ENCODE results near the gene SLIT3.
"Not testable (repeated sequence)": the region's sequence is repeated elsewhere in the genome, so short reads cannot be mapped to it uniquely, and the experiment has no call there.

SLIT3 gene

DNA sequence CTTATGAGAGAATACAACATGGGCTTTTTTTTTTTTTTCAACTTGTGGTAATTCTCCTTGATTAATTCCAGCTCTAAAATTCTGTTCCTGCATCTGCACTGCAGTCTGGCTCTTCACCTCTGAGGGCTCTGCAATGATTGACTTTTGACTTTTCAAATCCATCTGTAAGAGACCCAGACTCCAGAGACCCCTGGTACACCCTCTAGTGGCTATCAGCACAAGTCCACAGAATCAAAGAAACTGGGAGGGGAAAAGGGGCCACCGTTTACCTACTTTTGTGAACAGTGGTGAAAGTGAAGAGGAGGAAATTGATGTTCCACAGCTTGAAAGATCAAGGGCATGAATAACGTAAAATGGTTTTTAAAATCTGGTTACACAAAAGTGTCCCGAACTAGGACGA is 151.6 kb downstream of the SLIT3 start:
- DNase-seq (ENCODE audit: low read depth in 1 of 2, low spot score in 1 of 2) = no peak

GRCh38 chr5:169148138-169148740 is 152.7 kb downstream of the SLIT3 start:
- DNase-seq (ENCODE audit: low read depth in 1 of 2, low spot score in 1 of 2) = no peak

DNA sequence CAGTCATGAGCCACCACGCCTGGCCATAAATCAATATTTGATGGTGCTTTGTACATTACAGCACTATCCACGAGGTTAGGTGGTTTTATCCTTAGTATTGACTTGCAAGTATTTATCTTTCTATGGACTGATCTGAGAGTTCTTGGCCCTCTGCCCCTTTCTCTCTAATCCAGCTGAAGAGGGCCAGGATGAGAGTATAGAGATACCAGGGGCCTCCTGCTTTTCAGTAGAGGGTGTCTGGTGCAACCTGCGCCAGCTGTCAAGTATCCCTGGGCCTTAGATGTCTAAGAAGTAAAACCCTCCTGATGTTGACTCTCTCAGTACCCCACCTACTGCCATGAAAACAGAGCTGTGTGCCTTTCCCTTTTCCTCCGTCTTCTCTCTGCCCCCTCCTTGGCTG is 153.4 kb downstream of the SLIT3 start:
- no peak for DNase-seq (ENCODE audit: low read depth in 1 of 2, low spot score in 1 of 2)

DNA sequence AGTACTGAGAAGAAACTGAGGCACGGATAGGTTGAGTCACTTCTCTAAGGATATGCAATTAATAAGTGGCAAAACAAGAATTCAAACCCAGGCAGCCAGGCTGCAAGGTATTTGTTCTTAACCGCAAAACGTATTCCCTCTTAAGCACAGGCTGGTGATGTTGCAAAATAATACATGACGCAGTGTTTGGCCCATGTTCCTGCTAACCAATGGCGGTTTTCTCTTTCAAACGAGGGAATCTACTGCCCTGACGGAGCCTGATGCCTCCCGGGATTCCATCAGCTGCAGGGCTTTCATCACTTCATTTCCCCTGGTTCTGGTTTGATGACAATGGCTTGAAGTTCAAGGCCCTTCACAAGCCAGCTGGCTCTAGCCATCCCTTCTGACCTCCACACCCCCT is 154.8 kb downstream of the SLIT3 start:
- DNase-seq (ENCODE audit: low read depth in 1 of 2, low spot score in 1 of 2) = no peak

DNA sequence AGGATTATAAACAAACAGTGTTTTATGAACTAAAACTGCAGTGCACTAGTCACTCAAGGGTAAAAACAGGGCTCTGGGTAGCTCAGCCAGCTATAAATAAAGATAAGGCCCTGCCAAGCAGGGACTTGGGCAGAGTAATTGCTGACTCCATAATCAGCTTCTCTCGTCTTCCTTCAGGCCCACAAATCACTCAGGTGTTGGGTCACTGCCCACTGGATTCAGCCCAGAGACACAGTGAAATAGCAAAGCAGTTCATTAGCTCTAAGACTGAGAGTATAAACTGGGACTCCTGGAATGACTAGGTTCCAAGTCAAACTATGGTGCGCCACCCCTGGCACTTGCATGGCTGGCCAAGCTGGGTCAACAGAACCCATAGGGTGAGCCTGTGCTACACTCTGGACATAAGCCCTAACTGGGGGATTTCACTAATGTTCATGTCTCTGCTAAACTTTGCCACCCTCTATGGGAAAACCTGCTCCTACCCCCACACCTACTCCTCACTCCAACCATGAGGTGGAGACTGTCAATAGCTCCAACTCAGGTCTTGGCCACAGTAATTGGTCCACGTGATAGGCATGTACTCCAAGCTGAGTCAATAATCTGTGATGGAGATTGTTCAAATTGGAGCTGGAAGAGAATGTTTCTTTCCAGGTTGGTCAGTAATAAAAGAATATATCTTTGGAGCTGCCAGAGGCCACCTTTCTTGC is 158.5 kb downstream of the SLIT3 start:
- DNase-seq (ENCODE audit: low read depth in 1 of 2, low spot score in 1 of 2) = no peak

DNA sequence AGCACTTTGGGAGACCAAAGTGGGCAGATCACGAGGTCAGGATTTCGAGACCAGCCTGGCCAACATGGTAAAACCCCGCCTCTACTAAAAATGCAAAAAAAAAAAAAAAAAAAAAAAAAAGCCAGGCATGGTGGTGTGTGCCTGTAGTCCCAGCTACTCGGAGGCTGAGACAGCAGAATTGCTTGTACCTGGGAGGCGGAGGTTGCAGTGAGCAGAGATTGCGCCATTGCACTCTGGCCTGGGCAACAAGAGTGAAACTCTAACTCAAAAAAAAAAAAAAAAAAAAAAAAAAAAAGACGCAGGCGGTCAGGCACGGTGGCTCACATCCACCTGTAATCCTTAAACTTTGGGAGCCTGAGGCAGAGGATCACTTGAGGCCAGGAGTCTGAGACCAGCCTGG is 160.7 kb downstream of the SLIT3 start:
- DNase-seq (ENCODE audit: low read depth in 1 of 2, low spot score in 1 of 2) = not testable (repeated sequence)

- DNase-seq (ENCODE audit: low read depth in 1 of 2, low spot score in 1 of 2) = no peak
Measured at GRCh38 chr5:169139480-169140050, 161.4 kb downstream of the SLIT3 start.

DNA sequence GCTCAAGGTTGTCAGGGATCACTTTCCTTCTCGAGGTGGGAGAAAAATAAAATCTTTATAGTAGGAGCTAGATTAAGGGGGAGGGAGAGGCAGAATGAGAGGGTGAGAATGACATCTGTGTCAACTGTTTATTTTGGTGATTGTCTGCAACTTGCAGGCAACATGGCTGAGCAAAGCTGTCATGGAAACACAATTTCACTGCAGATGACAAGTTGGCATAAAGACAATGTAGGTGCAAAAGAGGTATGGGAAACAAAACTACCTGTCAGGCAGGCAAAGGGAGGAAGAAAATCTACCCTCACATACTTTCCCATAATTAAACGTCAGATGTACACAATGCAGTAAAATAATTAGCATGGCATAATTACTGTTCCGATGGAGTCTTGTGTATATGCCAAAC is 167.4 kb downstream of the SLIT3 start:
- DNase-seq (ENCODE audit: low read depth in 1 of 2, low spot score in 1 of 2) = no peak

DNA sequence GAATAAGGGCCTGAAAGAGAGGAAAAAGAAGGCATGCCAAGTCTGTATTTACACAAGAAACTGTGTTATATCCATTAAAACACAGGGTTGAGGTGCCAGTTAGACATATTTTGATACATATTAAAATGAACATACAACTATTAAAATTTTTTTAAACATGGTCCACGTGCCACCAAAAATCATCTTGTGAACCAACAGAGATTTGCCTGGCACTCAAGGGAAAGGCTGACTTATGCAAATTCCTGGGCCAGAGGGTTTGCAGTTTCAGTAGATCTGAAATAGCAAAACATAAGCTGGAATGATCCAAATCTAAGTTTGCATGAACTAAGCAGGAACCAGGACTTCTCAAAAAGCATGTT is 168.7 kb downstream of the SLIT3 start:
- no peak for DNase-seq (ENCODE audit: low read depth in 1 of 2, low spot score in 1 of 2)

DNA sequence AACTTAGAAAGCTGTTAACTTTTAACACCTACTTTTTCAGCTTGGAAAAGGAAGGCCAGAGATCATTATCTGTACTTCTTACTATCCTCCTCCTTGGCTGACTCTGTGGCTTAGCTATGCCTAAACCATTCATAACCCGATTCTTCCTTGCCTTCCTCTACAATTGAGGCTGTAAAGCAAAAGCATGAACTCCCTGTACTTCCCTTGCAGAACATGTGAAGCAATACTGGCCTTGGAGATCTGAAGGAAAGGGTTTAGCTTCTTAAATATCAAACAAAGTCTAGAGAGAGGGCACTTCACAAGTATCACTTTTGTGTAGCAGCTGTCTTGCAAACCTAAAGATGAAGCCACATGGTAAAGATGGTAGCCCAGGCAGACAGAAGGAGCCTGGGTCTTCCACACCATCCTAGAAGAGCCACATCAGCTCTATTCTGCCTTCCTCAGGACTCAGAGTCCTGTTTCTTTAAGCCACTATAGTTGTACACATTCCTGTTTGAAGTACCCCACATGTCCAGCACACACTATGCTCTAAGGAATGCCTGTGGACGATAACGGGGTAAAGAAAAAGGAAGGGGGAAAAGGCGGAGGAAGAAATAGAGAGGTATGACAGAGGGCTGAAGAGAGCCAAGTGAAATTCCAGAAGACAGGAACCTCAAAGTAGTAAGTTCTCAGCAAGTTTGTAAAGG is 169.2 kb downstream of the SLIT3 start:
- no peak for DNase-seq (ENCODE audit: low read depth in 1 of 2, low spot score in 1 of 2)

DNA sequence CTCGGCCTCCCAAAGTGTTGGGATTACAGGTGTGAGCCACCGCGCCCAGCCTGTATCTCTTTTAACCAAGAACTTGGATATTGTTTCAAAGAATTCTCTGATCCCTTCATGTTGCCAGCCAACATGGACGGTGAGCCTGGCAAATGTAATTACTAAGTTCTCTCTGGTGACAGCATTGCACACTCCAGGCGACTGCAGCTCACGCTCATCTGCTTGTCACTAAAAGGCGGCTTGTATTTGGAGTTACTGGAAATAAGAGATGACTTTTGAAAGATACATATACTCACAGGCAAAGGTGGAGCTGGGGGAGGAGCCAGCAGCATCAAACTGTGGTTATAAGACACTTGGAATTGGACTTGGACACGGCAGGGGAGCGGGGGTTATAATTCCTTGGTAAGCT is 172.3 kb downstream of the SLIT3 start:
- DNase-seq (ENCODE audit: low read depth in 1 of 2, low spot score in 1 of 2) = no peak

GRCh38 chr5:169127431-169127830 is 173.5 kb downstream of the SLIT3 start:
- no peak for DNase-seq (ENCODE audit: low read depth in 1 of 2, low spot score in 1 of 2)

- no peak for DNase-seq (ENCODE audit: low read depth in 1 of 2, low spot score in 1 of 2)
Measured at GRCh38 chr5:169126481-169127021, 174.4 kb downstream of the SLIT3 start.

- DNase-seq (ENCODE audit: low read depth in 1 of 2, low spot score in 1 of 2) = no peak
Measured at GRCh38 chr5:169125571-169125970, 175.4 kb downstream of the SLIT3 start.

DNA sequence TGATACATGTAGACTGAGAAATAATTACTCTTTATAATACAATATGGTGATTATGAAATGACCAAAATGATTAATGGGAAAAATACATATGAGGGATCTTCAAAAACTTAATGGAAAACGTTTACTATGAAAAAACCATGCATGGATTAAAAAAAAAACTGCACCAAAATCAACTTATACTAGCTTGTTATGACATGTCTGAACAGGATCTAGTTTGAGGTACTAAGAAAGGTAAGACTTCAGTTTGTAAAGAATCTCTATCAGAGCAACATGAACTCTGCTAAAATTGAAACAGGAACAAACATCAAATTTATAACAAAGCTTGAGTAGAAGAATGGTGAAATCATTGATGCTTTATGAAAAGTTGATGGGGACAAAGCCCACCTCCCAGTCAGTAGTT is 178.0 kb downstream of the SLIT3 start:
- no peak for DNase-seq (ENCODE audit: low read depth in 1 of 2, low spot score in 1 of 2)

DNA sequence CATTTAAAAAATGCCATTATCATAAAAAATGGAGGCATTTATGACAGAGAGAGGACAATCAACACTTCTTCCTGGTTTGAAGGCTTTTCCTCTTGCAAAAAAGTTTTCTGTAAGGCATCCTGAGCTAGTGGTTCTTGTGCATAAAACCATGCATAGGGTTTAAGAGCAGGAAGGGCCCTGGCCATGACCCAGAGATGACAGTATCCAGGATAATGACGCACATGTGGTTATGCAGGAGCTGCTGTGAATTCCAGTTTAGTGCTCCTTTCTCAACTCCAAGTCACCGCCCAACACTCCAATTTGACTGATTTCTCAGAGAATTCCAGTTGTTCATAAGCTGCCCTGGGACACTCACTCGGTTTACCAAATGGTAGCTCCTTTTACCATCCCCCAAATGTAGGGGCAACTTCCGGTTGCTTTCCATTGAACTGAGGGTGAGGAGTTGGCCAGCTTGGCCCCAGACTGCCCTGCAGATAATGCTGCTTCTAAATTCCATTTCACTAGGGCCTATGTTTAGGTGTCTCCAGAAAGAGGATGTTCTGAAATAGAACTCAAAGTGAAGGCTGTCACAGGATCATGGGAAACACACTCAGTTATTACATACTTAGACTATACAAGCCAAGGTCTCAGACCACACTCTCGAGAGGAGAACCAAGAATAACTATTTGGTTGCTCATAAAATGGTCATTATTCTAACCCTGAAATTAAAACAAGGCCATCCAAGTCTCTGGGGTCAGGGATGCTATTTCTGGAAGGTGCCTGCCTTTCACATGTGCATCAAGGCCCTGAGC is 179.1 kb downstream of the SLIT3 start:
- no peak for DNase-seq (ENCODE audit: low read depth in 1 of 2, low spot score in 1 of 2)

DNA sequence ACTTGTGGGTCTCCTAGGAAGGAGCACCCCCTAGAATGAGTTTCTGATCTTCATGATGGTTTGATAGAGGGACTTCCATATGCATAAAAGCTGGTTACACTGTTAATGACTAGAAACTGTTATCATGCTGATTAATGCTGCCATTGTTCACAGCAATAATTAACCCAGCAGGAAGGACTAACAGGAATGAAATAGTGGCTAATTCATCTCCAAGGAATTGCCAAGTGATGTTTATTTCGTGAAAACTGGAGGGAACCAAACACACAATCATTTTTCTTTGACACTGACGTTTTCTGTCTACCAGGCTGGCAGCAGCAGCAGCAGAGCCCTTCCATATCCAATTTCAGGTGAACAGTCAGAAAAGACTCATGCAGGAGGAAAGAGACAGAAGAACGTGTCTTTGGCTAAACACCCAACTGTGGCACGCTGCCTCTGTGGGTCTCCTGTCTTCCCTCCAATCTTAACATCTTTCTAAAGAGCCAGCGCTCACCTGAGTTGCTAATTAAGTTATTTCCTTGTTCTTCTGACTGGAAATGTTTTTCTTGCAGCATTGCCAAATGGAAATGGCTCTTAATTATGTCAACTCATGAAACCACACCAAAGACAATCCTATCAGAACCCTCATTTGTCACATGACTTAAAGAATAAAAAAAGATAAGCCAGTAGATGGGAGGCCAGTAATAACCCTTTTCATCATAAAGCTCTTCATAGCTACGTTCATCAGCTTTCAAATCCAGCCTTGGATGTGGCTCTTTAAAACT is 181.5 kb downstream of the SLIT3 start:
- DNase-seq (ENCODE audit: low read depth in 1 of 2, low spot score in 1 of 2) = no peak

DNA sequence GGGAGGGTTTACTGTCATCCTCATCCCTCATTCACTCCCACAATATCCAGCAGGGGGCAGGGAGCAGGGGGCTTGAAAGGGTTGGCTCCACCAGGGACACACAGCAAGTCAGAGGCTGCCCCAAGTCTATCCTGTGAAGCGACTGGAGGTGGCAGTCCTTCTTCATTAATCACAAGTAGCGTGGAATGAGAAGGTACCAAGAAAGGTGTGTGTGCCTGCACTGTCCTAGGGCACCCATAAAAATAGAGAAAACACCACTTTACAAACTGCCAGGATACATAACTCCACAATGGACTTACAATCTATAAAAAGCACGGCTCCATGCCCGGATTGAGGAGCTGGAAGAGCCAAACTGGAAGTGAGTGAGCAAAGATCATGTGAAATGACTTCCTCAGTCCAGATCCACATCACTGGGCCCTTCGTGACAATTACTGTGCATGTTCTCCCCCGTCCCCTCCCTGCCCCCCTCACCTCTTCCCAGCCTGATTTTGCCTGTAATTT is 183.9 kb downstream of the SLIT3 start:
- no peak for DNase-seq (ENCODE audit: low read depth in 1 of 2, low spot score in 1 of 2)

GRCh38 chr5:169115461-169116124 is 185.3 kb downstream of the SLIT3 start:
- no peak for DNase-seq (ENCODE audit: low read depth in 1 of 2, low spot score in 1 of 2)

Data from stimulated activated CD4-positive, alpha-beta T cell treated with anti-CD3 and anti-CD28 coated beads, Interleukin-15, amount 100 ng/mL, for 1 hour (primary cell).